ENCODE results near the gene SPIN3. TPM values are rescaled to one million over a fixed set of nuclear protein-coding genes. Genes with fewer than 3 reads are reported as not detected.
"Not testable (repeated sequence)": the region's sequence is repeated elsewhere in the genome, so short reads cannot be mapped to it uniquely, and the experiment has no call there.

Gene SPIN3
- total RNA-seq, 1 experiment from 2014 or later = 13.8 TPM

DNA sequence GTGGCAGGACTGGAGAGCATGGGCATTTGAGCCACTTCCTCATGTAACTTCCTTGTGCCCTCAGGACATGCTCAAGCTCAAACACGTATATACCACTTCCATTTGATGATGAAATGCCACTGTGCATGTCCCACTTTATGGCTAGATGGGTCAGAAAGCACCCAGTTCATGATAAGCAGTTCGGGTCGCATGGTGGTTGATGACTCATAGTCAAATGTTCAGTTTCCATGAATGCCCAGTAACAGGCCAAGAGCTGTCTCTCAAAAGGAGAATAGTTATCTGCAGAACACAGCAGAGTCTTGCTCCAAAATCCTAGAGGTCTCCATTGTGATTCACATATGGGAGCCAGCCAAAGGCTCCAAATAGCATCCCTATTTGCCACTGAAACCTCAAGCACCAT is 48.9 kb upstream of the SPIN3 start:
- H4K20me1 ChIP-seq (ENCODE audit: insufficient read depth) = no peaks in the 10 kb centered on the region
- no peak overlapping the region for H3K9ac ChIP-seq (ENCODE audit: low read length)
- ChIA-PET CTCF (no interaction called here), RAD21 (ENCODE audit: low non-redundant PET in 1 of 2, low total read pairs in 2 of 2, uncharacterized antibody in 2 of 2, unreplicated experiment in 2 of 2) (no interaction called here), POLR2A (no interaction called here)
- H3K36me3 ChIP-seq (ENCODE audit: control insufficient read depth in 1 of 2, insufficient read depth in 2 of 2, low read length in 2 of 2) = no peaks in the 10 kb centered on the region
- H3K4me3 ChIP-seq (replicated peaks in 1 of 2; ENCODE audit: low read depth in 1 of 2, low read length in 2 of 2) = no peak overlapping the region
- no peaks in the 10 kb centered on the region for H3K27me3 ChIP-seq (ENCODE audit: insufficient read depth, low read length)
- no peak overlapping the region for H3K4me2 ChIP-seq (ENCODE audit: low read length)
- intact Hi-C loops (cut with micrococcal nuclease) = no loop called here
- BruUV-seq (replicated peaks) = no TSS peak
- H3K9me3 ChIP-seq (ENCODE audit: control insufficient read depth in 1 of 2, insufficient read depth in 1 of 2, low read depth in 1 of 2, low read length in 2 of 2) = no peaks in the 10 kb centered on the region
- no peaks in the 10 kb centered on the region for H3K9me2 ChIP-seq (ENCODE audit: insufficient read depth)
- no peak for ATAC-seq
- H3K79me2 ChIP-seq (ENCODE audit: insufficient read depth, low read length) = no peaks in the 10 kb centered on the region
- no peak for DNase-seq (ENCODE audit: low read depth, low spot score)
- H3K27ac ChIP-seq (ENCODE audit: low read depth, low read length) = no peak overlapping the region
- no peaks in the 10 kb centered on the region for H3K4me1 ChIP-seq (ENCODE audit: control insufficient read depth in 1 of 2, insufficient read depth in 2 of 2, low read length in 2 of 2)
- no peak overlapping the region for H2AFZ ChIP-seq (ENCODE audit: low read depth, low read length, poor library complexity, severe bottlenecking)
- no peak for TF ChIP-seq POLR2A (IDR thresholded peaks at IDR 0.05; ENCODE audit: borderline replicate concordance, extremely low read depth, insufficient read depth, insufficient read length)
- TF ChIP-seq, protein P1, sequence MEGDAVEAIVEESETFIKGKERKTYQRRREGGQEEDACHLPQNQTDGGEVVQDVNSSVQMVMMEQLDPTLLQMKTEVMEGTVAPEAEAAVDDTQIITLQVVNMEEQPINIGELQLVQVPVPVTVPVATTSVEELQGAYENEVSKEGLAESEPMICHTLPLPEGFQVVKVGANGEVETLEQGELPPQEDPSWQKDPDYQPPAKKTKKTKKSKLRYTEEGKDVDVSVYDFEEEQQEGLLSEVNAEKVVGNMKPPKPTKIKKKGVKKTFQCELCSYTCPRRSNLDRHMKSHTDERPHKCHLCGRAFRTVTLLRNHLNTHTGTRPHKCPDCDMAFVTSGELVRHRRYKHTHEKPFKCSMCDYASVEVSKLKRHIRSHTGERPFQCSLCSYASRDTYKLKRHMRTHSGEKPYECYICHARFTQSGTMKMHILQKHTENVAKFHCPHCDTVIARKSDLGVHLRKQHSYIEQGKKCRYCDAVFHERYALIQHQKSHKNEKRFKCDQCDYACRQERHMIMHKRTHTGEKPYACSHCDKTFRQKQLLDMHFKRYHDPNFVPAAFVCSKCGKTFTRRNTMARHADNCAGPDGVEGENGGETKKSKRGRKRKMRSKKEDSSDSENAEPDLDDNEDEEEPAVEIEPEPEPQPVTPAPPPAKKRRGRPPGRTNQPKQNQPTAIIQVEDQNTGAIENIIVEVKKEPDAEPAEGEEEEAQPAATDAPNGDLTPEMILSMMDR (IDR thresholded peaks at IDR 0.05 in 2 of 3, conservative IDR thresholded peaks at IDR 0.05 in 1 of 3; ENCODE audit: borderline replicate concordance in 1 of 3, insufficient read depth in 1 of 3, low read depth in 2 of 3, low read length in 2 of 3) = no peak
- TF ChIP-seq EGR1 (IDR thresholded peaks at IDR 0.05; ENCODE audit: low read depth) = no peak
- TF ChIP-seq, protein P2, sequence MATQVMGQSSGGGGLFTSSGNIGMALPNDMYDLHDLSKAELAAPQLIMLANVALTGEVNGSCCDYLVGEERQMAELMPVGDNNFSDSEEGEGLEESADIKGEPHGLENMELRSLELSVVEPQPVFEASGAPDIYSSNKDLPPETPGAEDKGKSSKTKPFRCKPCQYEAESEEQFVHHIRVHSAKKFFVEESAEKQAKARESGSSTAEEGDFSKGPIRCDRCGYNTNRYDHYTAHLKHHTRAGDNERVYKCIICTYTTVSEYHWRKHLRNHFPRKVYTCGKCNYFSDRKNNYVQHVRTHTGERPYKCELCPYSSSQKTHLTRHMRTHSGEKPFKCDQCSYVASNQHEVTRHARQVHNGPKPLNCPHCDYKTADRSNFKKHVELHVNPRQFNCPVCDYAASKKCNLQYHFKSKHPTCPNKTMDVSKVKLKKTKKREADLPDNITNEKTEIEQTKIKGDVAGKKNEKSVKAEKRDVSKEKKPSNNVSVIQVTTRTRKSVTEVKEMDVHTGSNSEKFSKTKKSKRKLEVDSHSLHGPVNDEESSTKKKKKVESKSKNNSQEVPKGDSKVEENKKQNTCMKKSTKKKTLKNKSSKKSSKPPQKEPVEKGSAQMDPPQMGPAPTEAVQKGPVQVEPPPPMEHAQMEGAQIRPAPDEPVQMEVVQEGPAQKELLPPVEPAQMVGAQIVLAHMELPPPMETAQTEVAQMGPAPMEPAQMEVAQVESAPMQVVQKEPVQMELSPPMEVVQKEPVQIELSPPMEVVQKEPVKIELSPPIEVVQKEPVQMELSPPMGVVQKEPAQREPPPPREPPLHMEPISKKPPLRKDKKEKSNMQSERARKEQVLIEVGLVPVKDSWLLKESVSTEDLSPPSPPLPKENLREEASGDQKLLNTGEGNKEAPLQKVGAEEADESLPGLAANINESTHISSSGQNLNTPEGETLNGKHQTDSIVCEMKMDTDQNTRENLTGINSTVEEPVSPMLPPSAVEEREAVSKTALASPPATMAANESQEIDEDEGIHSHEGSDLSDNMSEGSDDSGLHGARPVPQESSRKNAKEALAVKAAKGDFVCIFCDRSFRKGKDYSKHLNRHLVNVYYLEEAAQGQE (IDR thresholded peaks at IDR 0.05; ENCODE audit: low read depth) = no peak

DNA sequence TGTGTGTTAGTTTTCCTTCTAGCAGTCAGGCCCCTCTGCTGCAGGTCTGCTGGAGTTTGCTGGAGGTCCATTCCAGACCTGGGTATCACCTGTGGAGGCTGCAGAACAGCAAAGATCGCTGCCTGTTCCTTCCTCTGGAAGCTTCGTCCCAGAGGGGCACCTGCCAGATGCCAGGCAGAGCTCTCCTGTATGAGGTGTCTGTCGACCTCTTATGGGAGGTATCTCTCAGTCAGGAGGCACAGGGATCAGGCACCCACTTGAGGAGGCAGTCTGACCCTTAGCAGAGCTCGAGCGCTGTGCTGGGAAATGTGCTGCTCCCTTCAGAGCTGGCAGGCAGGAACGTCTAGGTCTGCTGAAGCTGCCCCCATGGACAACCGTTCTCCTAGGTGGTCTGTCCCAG is 41.9 kb upstream of the SPIN3 start:
- RAD21 ChIA-PET (ENCODE audit: low non-redundant PET in 1 of 2, low total read pairs in 2 of 2, uncharacterized antibody in 2 of 2, unreplicated experiment in 2 of 2); H4K20me1 ChIP-seq (ENCODE audit: insufficient read depth); H3K9me3 ChIP-seq (ENCODE audit: control insufficient read depth in 1 of 2, insufficient read depth in 1 of 2, low read depth in 1 of 2, low read length in 2 of 2); H3K79me2 ChIP-seq (ENCODE audit: insufficient read depth, low read length); DNase-seq (ENCODE audit: low read depth, low spot score); ATAC-seq; H3K4me2 ChIP-seq (ENCODE audit: low read length); POLR2A ChIA-PET; BruUV-seq (replicated peaks); H3K9ac ChIP-seq (ENCODE audit: low read length); CTCF ChIA-PET; H3K27ac ChIP-seq (ENCODE audit: low read depth, low read length); H2AFZ ChIP-seq (ENCODE audit: low read depth, low read length, poor library complexity, severe bottlenecking); H3K4me1 ChIP-seq (ENCODE audit: control insufficient read depth in 1 of 2, insufficient read depth in 2 of 2, low read length in 2 of 2); H3K27me3 ChIP-seq (ENCODE audit: insufficient read depth, low read length); intact Hi-C loops (cut with micrococcal nuclease); H3K9me2 ChIP-seq (ENCODE audit: insufficient read depth); H3K4me3 ChIP-seq (replicated peaks in 1 of 2; ENCODE audit: low read depth in 1 of 2, low read length in 2 of 2); H3K36me3 ChIP-seq (ENCODE audit: control insufficient read depth in 1 of 2, insufficient read depth in 2 of 2, low read length in 2 of 2): not testable (repeated sequence)
